Measurements from ENCODE around the gene ALKAL2.
A peak's percentile ranks its signal among the peaks of the same experiment; 100 is the strongest.

Gene ALKAL2

GRCh38 chr2:264493-265468 lies 23.1 kb downstream of the ALKAL2 start, which contains the start of gene ACP1:
TSS of gene ACP1 (plus strand) at chr2:264947. CDS start at chr2:264965, 18 bp downstream.
- DNase-seq (ENCODE audit: low read depth, low spot score): peak; percentile 94
- peak; percentile 6 for TF ChIP-seq CTCF (IDR thresholded peaks at IDR 0.05; ENCODE audit: low read depth, low read length)
- in situ Hi-C loops (cut with HindIII; ENCODE audit: low sequenced_read_pairs): no loop called here
- H3K4me3 ChIP-seq (ENCODE audit: low read depth, low read length): peak within 1 kb of the TSS; percentile 95

GRCh38 chr2:263774-264492 lies 24.0 kb downstream of the ALKAL2 start, which contains the start of gene SH3YL1:
TSS of gene SH3YL1 (minus strand) at chr2:264032. CDS start at chr2:263984, 48 bp downstream.
- TF ChIP-seq CTCF (IDR thresholded peaks at IDR 0.05; ENCODE audit: low read depth, low read length): no peak
- H3K4me3 ChIP-seq (ENCODE audit: low read depth, low read length): peak within 1 kb of the TSS; percentile 95
- DNase-seq (ENCODE audit: low read depth, low spot score): no peak
- in situ Hi-C loops (cut with HindIII; ENCODE audit: low sequenced_read_pairs): no loop called here

- no peak for DNase-seq (ENCODE audit: low read depth, low spot score)
- in situ Hi-C loops (cut with HindIII; ENCODE audit: low sequenced_read_pairs): no loop called here
- H3K4me3 ChIP-seq (ENCODE audit: low read depth, low read length): peak overlapping the region; percentile 95
- no peak for TF ChIP-seq CTCF (IDR thresholded peaks at IDR 0.05; ENCODE audit: low read depth, low read length)
Measured at GRCh38 chr2:263022-263738, 24.7 kb downstream of the ALKAL2 start.

- H3K4me3 ChIP-seq (ENCODE audit: low read depth, low read length): no peak overlapping the region
- no peak for TF ChIP-seq CTCF (IDR thresholded peaks at IDR 0.05; ENCODE audit: low read depth, low read length)
- in situ Hi-C loops (cut with HindIII; ENCODE audit: low sequenced_read_pairs): no loop called here
- DNase-seq (ENCODE audit: low read depth, low spot score): no peak
Measured at GRCh38 chr2:262117-262516, 25.8 kb downstream of the ALKAL2 start.

- no peak for DNase-seq (ENCODE audit: low read depth, low spot score)
- TF ChIP-seq CTCF (IDR thresholded peaks at IDR 0.05; ENCODE audit: low read depth, low read length): no peak
- in situ Hi-C loops (cut with HindIII; ENCODE audit: low sequenced_read_pairs): no loop called here
- no peak overlapping the region for H3K4me3 ChIP-seq (ENCODE audit: low read depth, low read length)
Measured at GRCh38 chr2:260507-261161, 27.3 kb downstream of the ALKAL2 start.
